Vagina (tissue), 2 donors: ENCODE measurements around the gene PLEKHJ1. TPM values are rescaled to one million over a fixed set of nuclear protein-coding genes. Genes with fewer than 3 reads are reported as not detected.

Experiments used
- DNase-seq, 2 donors: peaks; one replicate each; pipeline ENCODE4 v3.0.0-alpha.2; 2017; ENCODE audit errors: extremely low spot score in 2 of 2
- H3K27ac ChIP-seq: fragments of 200-600 bp; sonication (generic); one replicate; pipeline ENCODE4 v1.5.1; 2019
- H3K27me3 ChIP-seq: fragments of 200-600 bp; sonication (generic); one replicate; pipeline ENCODE4 v1.5.1; 2019
- H3K36me3 ChIP-seq, 2 donors: fragments of 200-600 bp; sonication (generic); one replicate each; pipeline ENCODE4 v1.5.1; 2017 to 2019
- H3K4me1 ChIP-seq: fragments of 200-600 bp; sonication (generic); one replicate; pipeline ENCODE4 v1.5.1; 2019
- H3K4me3 ChIP-seq, 2 donors: fragments of 200-600 bp; sonication (generic); 1 replicate in 1 of 2; 2 replicates in 1 of 2; pipeline ENCODE4 v1.5.1; 2016 to 2019
- H3K9me3 ChIP-seq: fragments of 200-600 bp; sonication (generic); one replicate; pipeline ENCODE4 v1.5.1; 2019
- CTCF ChIP-seq, 3 experiments: fragments of 450-650 bp in 2 of 3; fragments of 200-600 bp in 1 of 3; sonication (generic) in 1 of 3; IDR thresholded peaks; one replicate each; pipeline ENCODE4 v1.5.1; 2017 to 2019; ENCODE audit warnings: antibody characterized with exemption in 3 of 3, mild to moderate bottlenecking in 2 of 3, moderate library complexity in 2 of 3
- POLR2A ChIP-seq, 2 donors: fragments of 450-650 bp; IDR thresholded peaks; one replicate each; pipeline ENCODE4 v1.6.1; 2017; ENCODE audit warnings: antibody characterized with exemption in 2 of 2, mild to moderate bottlenecking in 2 of 2, moderate library complexity in 2 of 2
- POLR2AphosphoS5 ChIP-seq, 2 donors: sonication (generic); formaldehyde crosslinking; IDR thresholded peaks; one replicate each; pipeline ENCODE4 v1.9.0; 2017; ENCODE audit warnings: antibody characterized with exemption in 2 of 2, mild to moderate bottlenecking in 2 of 2, low read depth in 1 of 2; ENCODE audit not compliant: insufficient read depth in 1 of 2
- intact Hi-C: fragments of 100-400 bp; cut with DNase I; formaldehyde crosslinking; loops from one replicate; pipeline ENCODE4 v1.15.1; 2023
- total RNA-seq: library from RNA; depleted of rRNA; stranded (reverse); fragments of >200 nt; gene quantifications from one replicate; pipeline ENCODE4 v1.2.3, GENCODE V29; 2016

Gene PLEKHJ1
- total RNA-seq, 1 donor from 2014 or later = 30.7 TPM

DNA sequence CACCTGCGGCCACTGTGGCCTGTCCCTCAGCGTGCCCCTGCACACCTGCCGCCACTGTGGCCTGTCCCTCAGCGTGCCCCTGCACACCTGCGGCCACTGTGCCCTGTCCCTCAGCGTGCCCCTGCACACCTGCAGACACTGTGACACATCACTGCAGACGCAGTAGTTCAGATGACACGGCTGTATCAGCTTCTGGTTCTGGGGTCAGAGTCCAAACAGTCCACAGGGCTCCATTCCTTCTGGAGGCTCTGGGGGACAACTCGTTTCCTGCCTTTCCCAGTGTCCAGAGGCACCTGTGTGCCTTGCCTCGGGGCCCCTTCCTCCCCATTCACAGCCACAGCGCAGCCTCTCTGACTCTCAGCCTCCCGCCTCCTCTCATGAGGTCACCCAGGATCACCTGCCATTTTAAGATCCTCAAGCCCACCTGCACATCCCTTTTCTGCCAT, 6.0 kb upstream of the PLEKHJ1 start:
- Histone ChIP-seq H3K36me3 (peaks cover 7 to 39% of the 10 kb centered on the region in 2 donors), H3K27ac (no peak overlapping the region), H3K4me1 (peaks cover 64% of the 10 kb centered on the region), H3K27me3 (no peaks in the 10 kb centered on the region), H3K9me3 (no peaks in the 10 kb centered on the region), H3K4me3 (no peak overlapping the region)
- intact Hi-C loops = no loop called here
- DNase-seq = no peak
- no peak for TF ChIP-seq CTCF (IDR thresholded peaks at IDR 0.05)
- TF ChIP-seq POLR2A (IDR thresholded peaks at IDR 0.05) = no peak
- TF ChIP-seq POLR2AphosphoS5 (IDR thresholded peaks at IDR 0.05; ENCODE audit: insufficient read depth in 1 of 2, low read depth in 1 of 2) = no peak

DNA sequence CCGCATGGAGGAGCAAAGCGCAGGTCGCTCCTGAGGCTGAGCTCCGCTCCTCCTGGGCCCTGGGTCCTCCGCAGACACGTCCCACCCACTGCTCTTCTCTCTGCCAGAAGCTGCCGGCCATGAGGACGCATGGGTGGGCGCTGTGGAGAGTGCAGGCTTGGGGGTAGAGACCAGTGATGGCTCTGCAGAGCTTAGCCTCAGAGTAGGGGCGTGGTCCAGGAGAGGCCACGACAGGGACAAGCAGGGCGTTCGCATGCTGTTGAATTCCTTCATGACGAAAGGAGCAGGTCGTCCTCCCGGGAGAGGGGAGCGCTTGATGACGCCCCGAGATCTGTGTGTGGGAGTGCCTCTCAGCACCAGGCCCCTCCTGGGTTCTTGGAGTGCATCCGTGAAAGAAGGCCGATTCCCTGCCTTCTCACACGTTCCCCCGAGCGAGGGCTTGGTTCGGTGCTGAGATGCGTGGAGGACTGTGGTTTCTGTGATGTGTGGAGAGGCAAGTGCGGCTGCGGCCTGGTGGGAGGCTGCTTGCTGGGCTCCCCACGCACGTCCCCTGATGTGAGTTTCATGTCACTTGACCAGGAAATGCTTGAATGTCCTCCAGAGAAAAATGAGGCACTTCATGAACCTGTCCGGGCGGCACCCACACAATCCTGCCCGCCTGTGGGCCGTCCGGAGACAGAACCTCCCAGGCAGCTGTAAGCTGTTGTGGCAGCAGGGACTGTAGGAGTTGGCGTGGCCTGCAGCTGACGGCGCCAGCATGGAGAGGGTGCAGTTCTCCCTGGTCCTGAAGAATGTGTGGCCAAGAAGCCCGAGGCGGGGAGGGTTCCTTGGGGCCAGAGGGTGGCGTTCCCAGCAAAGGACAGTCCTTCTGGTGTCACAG, 5.0 kb upstream of the PLEKHJ1 start:
- intact Hi-C loops = no loop called here
- no peak for DNase-seq
- peaks cover 62% of the 10 kb centered on the region for H3K4me1 ChIP-seq
- no peak for TF ChIP-seq POLR2A (IDR thresholded peaks at IDR 0.05)
- peaks cover 7 to 30% of the 10 kb centered on the region in 2 donors for H3K36me3 ChIP-seq
- no peaks in the 10 kb centered on the region for H3K27me3 ChIP-seq
- no peaks in the 10 kb centered on the region for H3K9me3 ChIP-seq
- peak overlapping the region; percentile 32 to 42 for H3K4me3 ChIP-seq
- H3K27ac ChIP-seq = peak overlapping the region; percentile 64

DNA sequence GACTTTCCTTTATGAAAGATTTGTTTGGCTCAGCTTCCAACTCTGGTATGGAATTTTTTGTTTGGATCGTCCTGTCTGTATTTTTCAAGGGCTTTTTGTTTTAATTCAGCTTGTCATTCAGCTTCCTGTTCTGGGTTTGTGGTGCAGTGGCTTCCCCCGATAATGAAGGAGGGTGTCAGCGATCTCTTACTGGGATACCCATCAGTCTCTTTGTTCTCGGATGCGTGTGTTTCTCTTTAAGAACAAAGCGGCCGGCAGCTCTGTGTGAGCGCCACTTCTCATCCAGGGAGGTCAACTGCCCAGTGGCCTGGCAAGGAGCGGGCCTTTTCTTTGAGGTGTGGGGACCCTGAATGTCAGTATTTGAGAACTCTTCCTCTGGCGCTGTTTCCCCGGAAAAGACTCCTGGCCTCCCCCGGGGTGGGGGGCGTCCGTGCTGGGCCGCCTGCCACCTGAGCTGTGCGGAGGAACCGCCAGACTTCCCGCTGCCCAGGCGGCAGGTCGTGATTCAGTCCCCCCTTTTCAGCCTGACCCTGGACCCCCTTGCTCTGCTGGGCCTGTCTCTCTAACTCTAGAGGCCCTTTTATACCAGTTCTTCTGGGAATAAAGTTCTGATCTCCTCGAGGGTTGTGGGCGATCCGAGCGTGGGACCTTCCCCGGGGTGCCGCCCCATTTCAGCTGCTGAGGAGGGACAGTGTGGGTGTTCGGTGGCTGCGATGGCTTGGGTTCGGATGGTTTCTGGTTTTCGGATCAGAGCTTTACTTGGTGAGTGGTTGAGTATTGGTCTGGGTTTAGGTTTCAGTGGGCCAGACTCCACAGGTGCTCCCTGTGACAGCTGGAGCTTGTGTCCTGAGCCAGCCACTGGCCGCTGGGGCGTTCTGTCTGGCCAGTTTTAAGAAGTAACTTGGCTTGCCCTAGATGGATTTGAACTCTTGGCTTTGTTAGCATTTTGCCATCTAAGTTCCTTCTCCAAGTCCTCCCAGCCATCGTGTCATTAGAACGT, 3.9 kb upstream of the PLEKHJ1 start:
- Histone ChIP-seq H3K4me1 (peaks cover 66% of the 10 kb centered on the region), H3K4me3 (peak overlapping the region; percentile 32 to 42), H3K27me3 (no peaks in the 10 kb centered on the region), H3K36me3 (peaks cover 2 to 19% of the 10 kb centered on the region in 2 donors), H3K9me3 (no peaks in the 10 kb centered on the region), H3K27ac (peak overlapping the region; percentile 64)
- intact Hi-C loops = loop anchor here (5.0 kb wide), 2 partner anchors 73 to 152 kb away; no protein-coding TSS in a partner anchor
- DNase-seq = no peak
- no peak for TF ChIP-seq POLR2AphosphoS5 (IDR thresholded peaks at IDR 0.05; ENCODE audit: insufficient read depth in 1 of 2, low read depth in 1 of 2)
- TF ChIP-seq POLR2A (IDR thresholded peaks at IDR 0.05) = no peak
- TF ChIP-seq CTCF (IDR thresholded peaks at IDR 0.05) = no peak

DNA sequence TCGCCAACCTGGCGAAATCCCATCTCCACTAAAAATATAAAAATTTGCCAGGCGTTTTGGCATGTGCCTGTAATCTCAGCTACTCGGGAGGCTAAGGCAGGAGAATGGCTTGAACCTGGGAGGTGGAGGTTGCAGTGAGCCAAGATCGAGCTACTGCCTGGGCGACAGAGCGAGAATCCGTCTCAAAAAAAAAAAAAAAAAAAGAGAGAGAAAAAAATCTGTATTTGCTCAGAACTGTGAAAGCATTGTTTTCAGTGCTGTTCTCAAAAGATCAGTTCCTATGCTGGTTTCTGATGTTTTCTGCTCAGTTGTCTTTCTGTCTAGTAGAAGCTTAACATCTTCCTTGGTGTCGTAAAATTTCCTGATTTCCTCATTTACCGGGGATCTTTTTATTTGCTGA, 3.0 kb upstream of the PLEKHJ1 start:
- H3K4me1 ChIP-seq = peaks cover 75% of the 10 kb centered on the region
- H3K36me3 ChIP-seq = peaks cover 0 to 10% of the 10 kb centered on the region in 2 donors
- no peaks in the 10 kb centered on the region for H3K9me3 ChIP-seq
- no peak for DNase-seq
- H3K27me3 ChIP-seq = no peaks in the 10 kb centered on the region
- H3K27ac ChIP-seq = no peak overlapping the region
- intact Hi-C loops = loop anchor here (5.0 kb wide), 2 partner anchors 72 to 153 kb away; no protein-coding TSS in a partner anchor
- no peak overlapping the region for H3K4me3 ChIP-seq
- TF ChIP-seq POLR2AphosphoS5 (IDR thresholded peaks at IDR 0.05; ENCODE audit: insufficient read depth in 1 of 2, low read depth in 1 of 2) (no peak), POLR2A (IDR thresholded peaks at IDR 0.05) (no peak), CTCF (IDR thresholded peaks at IDR 0.05) (no peak)

- no peaks in the 10 kb centered on the region for H3K27me3 ChIP-seq
- H3K4me3 ChIP-seq = peak overlapping the region; percentile 84 to 100
- H3K36me3 ChIP-seq = peaks cover 0 to 10% of the 10 kb centered on the region in 2 donors
- intact Hi-C loops = loop anchor here (5.0 kb wide), 2 partner anchors 71 to 154 kb away; no protein-coding TSS in a partner anchor
- no peak overlapping the region for H3K27ac ChIP-seq
- DNase-seq = no peak
- no peaks in the 10 kb centered on the region for H3K9me3 ChIP-seq
- peaks cover 81% of the 10 kb centered on the region for H3K4me1 ChIP-seq
- TF ChIP-seq CTCF (IDR thresholded peaks at IDR 0.05) = no peak
- no peak for TF ChIP-seq POLR2AphosphoS5 (IDR thresholded peaks at IDR 0.05; ENCODE audit: insufficient read depth in 1 of 2, low read depth in 1 of 2)
Observed at GRCh38 chr19:2237869-2238153, 1.7 kb upstream of the PLEKHJ1 start.
